ENCODE measurements around the gene TAOK1. TPM values are rescaled to one million over a fixed set of nuclear protein-coding genes. Genes with fewer than 3 reads are reported as not detected.

TAOK1 gene
- total RNA-seq, 1 donor from 2014 or later = 42.2 TPM

GRCh38 chr17:29364691-29365090 lies 25.5 kb upstream of the TAOK1 start:
- Histone ChIP-seq H3K4me3 (no peak overlapping the region), H3K9me3 (no peaks in the 10 kb centered on the region), H3K4me1 (no peaks in the 10 kb centered on the region), H3K27ac (no peak overlapping the region), H3K36me3 (no peaks in the 10 kb centered on the region), H3K27me3 (no peaks in the 10 kb centered on the region)
- no peak for TF ChIP-seq CTCF (IDR thresholded peaks at IDR 0.05)
- no peak for TF ChIP-seq POLR2A (IDR thresholded peaks at IDR 0.05)
- DNase-seq (ENCODE audit: extremely low spot score in 2 of 2) = no peak
- intact Hi-C loops (cut with DNase I) = loop anchor here (5.0 kb wide), 1 partner anchor 173 kb away; no protein-coding TSS in a partner anchor

GRCh38 chr17:29368161-29368560 lies 22.0 kb upstream of the TAOK1 start:
- Histone ChIP-seq H3K4me1 (no peaks in the 10 kb centered on the region), H3K4me3 (no peak overlapping the region), H3K27me3 (no peaks in the 10 kb centered on the region), H3K9me3 (no peaks in the 10 kb centered on the region), H3K36me3 (no peaks in the 10 kb centered on the region), H3K27ac (no peak overlapping the region)
- no peak for DNase-seq (ENCODE audit: extremely low spot score in 2 of 2)
- intact Hi-C loops (cut with DNase I) = loop anchor here (5.0 kb wide), 1 partner anchor 169 kb away; no protein-coding TSS in a partner anchor
- TF ChIP-seq CTCF (IDR thresholded peaks at IDR 0.05) (no peak), POLR2A (IDR thresholded peaks at IDR 0.05) (no peak), POLR2AphosphoS5 (IDR thresholded peaks at IDR 0.05; ENCODE audit: insufficient read depth in 1 of 2, low read depth in 1 of 2) (no peak)

- TF ChIP-seq POLR2AphosphoS5 (IDR thresholded peaks at IDR 0.05; ENCODE audit: insufficient read depth in 1 of 2, low read depth in 1 of 2) (no peak), POLR2A (IDR thresholded peaks at IDR 0.05) (no peak), CTCF (IDR thresholded peaks at IDR 0.05) (no peak)
- no peak overlapping the region for H3K4me3 ChIP-seq
- no peaks in the 10 kb centered on the region for H3K4me1 ChIP-seq
- intact Hi-C loops (cut with DNase I) = loop anchor here (5.0 kb wide), 1 partner anchor 168 kb away; no protein-coding TSS in a partner anchor
- no peaks in the 10 kb centered on the region for H3K36me3 ChIP-seq
- H3K9me3 ChIP-seq = no peaks in the 10 kb centered on the region
- H3K27me3 ChIP-seq = no peaks in the 10 kb centered on the region
- no peak overlapping the region for H3K27ac ChIP-seq
- DNase-seq (ENCODE audit: extremely low spot score in 2 of 2) = no peak
Measured at GRCh38 chr17:29368926-29369325, 21.2 kb upstream of the TAOK1 start.

GRCh38 chr17:29369831-29370735 lies 20.1 kb upstream of the TAOK1 start:
- H3K4me3 ChIP-seq = no peak overlapping the region
- no peak overlapping the region for H3K27ac ChIP-seq
- no peaks in the 10 kb centered on the region for H3K4me1 ChIP-seq
- no peaks in the 10 kb centered on the region for H3K27me3 ChIP-seq
- no peak for DNase-seq (ENCODE audit: extremely low spot score in 2 of 2)
- intact Hi-C loops (cut with DNase I) = loop anchor here (5.0 kb wide), 1 partner anchor 167 kb away; no protein-coding TSS in a partner anchor
- H3K9me3 ChIP-seq = no peaks in the 10 kb centered on the region
- H3K36me3 ChIP-seq = no peaks in the 10 kb centered on the region
- no peak for TF ChIP-seq POLR2A (IDR thresholded peaks at IDR 0.05)
- peak in 1 of 2 donors; percentile 60 for TF ChIP-seq POLR2AphosphoS5 (IDR thresholded peaks at IDR 0.05; ENCODE audit: insufficient read depth in 1 of 2, low read depth in 1 of 2)
- peak; percentile 78 to 81 (median 81) for TF ChIP-seq CTCF (IDR thresholded peaks at IDR 0.05)
